HG03064 (cell line): ENCODE results near the gene AZU1.

Experiments used
- ATAC-seq: cut with Tn5 transposase; IDR thresholded peaks from one replicate; pipeline ENCODE4 v1.9.1; 2021; ENCODE audit warnings: low read depth; ENCODE audit not compliant: unreplicated experiment

AZU1 gene, protein sequence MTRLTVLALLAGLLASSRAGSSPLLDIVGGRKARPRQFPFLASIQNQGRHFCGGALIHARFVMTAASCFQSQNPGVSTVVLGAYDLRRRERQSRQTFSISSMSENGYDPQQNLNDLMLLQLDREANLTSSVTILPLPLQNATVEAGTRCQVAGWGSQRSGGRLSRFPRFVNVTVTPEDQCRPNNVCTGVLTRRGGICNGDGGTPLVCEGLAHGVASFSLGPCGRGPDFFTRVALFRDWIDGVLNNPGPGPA

GRCh38 chr19:827710-828321, at the start of gene AZU1:
AZU1 (plus strand) TSS chr19:827837; CDS start chr19:827847, 10 bp downstream.
- no peak for ATAC-seq

DNA sequence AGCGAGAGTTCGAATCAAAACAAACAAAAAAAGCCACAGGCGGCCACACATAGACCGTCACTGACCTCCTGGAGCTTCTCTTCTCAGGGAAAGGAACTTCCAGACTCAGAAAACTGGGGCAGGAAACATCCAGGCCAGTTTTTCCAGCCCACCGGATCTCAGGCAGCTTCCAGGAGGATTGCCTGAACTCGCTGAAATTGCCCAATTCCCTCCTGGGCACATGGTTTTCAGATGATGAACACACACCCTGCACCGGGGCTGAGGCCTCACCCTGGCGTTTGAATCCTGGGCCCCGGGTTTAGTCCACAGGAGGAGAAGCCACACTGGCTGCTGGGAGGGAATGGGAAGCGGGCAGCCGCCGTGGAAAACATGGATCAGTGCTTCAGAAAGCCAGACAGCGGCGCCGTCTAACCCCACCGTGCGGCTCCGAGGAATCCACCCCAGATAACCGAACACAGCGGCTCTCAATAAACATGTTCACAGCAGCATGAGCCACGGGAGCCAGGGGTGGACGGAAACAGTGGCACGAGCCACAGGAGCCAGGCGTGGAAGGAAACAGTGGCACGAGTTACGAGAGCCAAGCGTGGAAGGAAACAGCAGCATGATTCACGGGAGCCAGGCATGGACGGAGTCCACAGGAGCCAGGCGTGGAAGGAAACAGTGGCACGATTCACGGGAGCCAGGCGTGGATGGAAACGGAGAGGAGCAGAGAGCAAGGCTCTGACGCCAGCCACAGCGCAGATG, 48.6 kb upstream of the AZU1 start:
- ATAC-seq = no peak

DNA sequence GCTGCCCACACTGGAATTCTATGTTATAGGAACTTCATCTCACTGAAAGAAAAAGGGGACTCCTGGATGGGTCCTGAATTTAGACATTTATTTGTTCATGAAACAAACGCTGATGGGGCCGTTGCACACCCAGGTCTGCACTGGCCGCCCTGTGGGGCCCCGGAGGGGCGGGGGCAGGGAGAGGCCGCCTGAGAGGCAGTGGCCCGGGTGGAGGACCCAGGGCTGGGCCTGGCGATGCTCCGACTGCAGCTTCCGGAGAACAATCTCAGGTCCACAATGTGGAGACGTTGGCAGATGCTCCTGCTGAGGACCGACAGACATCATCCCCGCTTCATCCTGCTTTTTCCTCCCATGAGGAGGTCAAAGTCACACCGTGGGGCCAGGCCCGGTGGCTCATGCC, 46.7 kb upstream of the AZU1 start:
- ATAC-seq = no peak

GRCh38 chr19:781800-782184, 45.8 kb upstream of the AZU1 start:
- ATAC-seq = no peak

GRCh38 chr19:782185-782877, 45.3 kb upstream of the AZU1 start:
- ATAC-seq = no peak

GRCh38 chr19:782878-783668, 44.6 kb upstream of the AZU1 start:
- no peak for ATAC-seq

DNA sequence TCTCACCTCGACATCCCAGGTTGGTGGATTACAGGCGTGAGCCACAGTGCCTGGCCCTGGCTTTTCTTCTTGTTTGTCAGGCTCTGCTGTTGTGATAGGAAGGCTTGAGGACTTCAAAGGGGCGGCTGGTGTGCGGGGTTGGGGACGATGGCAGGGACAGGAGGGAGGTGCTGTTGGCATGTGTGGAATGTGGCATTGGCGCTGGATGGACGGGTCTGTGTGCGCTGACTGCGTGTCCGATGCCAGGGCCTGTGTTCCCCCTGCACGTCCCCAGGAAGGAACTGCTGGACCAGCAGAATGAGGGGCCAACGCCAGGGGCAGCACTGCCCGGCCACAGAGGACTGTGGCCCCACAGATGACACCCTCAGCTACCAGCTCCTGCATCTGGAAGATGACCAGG, 43.1 kb upstream of the AZU1 start:
- no peak for ATAC-seq

- no peak for ATAC-seq
Observed at GRCh38 chr19:787536-787935, 40.1 kb upstream of the AZU1 start.

- no peak for ATAC-seq
Observed at GRCh38 chr19:788686-788982, 39.0 kb upstream of the AZU1 start.

DNA sequence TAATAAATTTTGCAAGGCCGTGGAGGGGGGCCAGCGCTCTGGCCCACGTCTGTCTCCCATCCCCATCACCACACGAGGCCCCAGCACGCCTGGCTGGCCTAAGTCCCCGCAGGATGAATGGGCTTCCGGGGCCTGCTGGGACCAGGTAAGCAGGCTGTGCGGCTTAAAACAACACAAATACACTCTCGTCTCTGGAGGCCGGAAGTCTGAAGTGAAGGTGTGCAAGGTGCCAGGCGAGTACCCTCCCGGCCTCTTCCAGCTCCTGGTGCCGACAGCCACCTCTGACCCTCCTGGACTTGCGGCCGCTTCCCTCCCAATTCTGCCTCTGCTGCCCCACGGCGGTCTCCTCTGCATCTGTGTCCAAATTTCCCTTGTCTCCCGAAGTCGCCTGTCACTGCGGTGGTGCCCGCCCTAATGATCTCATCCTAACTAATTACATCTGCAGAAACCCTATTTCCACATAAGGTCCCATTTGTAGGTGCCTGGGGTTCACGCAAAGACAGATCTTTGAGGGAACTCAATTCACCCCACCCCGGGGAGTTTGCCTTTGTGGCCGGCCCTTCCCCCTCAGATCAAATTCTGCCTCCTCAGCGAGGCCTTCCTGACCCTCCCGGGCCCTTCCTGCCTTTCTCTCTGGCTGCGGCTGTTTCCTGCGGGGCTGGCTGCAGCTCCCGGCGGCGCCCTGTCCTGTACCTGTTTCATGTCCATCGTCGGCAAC, 38.5 kb upstream of the AZU1 start:
- ATAC-seq = no peak

GRCh38 chr19:789701-790060, 38.0 kb upstream of the AZU1 start:
- ATAC-seq = no peak

DNA sequence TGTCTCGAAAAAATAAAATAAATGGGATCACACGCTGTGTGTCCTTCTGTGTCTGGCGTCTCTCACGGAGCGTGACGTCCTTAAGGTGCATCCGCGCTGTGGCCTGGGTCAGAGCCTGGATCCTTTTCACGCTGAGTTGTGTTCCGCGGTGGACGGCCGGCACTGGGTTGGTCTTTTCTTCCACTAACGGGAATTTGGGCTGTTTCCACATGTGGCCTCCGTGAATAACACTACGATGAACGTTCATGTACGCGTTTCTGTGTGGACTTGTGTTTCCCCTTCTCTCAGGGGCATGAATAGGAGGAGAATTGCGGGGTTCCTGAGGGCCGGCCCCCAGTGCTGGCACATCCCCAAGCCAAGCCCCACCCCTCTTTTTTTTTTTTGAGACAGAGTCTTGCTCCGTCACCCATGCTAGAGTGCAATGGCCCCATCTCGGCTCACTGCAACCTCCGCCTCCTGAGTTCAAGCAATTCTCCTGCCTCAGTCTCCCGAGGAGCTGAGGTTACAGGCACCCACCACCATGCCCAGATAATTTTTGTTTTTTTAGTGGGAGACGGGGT, 36.5 kb upstream of the AZU1 start:
- no peak for ATAC-seq

DNA sequence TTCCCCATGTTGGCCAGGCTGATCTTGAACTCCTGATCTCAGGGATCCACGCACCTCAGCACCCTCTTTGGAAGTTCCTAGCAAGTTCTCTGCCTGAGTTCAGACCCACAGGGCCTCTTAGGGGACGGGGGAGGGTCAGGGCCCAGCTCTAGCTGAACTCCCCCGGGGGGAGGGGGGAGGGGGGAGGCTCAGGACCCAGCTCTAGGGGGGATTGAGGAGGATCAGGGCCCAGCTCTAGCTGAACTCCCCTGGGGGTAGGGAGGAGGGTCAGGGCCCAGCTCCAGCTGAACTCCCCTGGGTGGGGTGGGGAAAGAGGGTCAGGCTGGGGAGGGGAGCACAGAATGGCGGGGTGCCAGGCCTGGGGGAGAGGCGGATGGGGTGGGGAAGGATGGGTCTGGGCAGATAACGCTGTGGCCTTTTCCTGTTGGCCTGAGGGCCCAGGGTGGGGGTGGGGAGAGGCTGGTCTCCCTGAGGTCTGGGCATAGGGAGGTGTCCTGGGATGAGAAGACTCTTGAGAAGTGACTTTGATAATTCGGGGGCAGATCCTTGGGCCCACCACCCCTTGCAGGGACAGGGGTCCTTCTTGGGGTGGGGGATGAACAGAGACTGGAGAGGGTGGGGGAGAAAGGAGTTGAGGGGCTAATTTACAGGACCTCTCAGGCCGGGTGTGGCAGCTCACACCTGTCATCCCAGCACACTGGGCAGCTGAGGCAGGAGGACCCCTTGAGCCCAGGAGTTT, 35.9 kb upstream of the AZU1 start:
- ATAC-seq = no peak

GRCh38 chr19:792306-792885, 35.2 kb upstream of the AZU1 start:
- no peak for ATAC-seq

DNA sequence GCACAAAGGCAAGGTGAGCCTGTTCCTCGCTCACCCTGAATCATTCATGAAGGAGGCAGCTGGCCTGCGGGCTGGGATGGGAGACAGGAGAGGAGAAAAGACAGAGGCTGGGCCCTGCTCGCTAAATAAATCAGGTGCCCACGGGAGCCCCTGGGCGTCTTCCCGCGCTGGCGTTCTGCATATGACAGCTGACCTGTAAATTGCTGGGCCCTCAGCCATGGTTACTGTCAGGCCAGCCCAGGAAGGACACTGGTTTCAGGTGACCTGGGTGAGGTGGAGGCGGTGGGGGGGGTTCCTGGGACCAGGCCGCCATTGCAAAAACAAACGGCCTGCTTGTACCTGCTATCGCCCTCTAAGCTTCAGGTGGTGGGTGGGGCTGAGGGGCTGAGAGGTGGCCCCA, 33.8 kb upstream of the AZU1 start:
- no peak for ATAC-seq

DNA sequence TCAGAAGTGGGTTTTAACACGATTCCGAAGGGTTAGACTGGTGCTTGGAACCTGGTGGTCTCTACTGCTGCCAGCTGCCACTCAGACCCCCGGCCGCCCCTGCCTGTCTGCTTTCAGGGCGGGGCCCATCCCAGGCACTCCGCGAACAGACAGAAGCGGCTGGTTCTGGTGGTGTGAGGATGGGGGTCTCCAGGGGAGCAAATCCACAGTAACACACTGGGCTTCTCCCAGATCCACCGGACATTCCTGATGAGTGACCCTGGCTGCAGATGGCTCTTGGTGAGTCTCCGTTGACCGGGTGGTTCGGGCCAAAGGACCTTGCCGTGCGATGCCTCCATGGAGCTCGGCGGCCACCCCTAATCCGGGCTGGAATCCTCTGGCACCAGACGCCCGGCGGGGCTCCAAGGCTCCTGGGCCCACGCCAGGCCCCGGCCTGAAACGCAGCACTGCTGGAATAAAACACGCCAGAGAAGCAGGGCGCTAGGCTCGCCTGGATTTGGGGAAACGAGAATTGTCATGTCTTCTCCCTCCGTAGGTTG, 32.5 kb upstream of the AZU1 start:
- ATAC-seq = no peak

GRCh38 chr19:795691-796581, 31.7 kb upstream of the AZU1 start:
- ATAC-seq = no peak
